ENCODE results near the gene BABAM2. TPM values are rescaled to one million over a fixed set of nuclear protein-coding genes. Genes with fewer than 3 reads are reported as not detected.

The BABAM2 gene
- total and polyA plus RNA-seq, 4 donors = 9.9 to 17.0 (median 13.9) TPM

DNA sequence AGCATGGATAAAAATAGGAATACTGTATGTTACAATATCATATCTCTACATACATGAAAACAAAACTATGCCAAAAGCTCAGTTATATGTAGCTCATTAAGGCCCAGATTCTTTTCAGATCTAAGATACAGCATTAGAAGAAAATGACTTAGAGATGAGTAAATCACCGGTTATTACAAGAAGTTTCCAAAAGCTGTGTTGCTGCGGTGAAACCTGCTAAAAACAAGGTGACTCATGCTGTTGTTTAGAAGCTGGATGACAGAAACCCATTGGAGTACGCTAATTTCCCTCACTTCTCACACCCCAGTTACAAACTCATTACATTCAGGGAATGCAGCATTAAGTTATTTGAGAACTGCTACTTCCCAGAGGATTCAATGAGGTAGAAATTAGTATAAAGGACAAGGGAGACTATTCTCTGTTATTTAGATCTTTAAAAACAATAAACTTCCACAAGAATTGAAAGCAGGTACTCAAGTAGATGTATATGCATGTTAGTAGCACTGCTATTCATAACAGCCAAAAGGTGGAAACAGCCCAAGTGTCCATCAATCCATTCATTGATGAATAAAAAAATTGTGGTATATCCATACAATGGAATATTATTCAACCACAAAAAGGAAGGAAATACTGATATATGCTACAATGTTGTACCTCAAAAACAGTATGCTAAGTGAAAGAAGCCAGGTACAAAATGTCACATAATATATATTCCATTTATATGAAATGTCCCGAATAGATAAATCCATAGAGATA, 32.9 kb upstream of the BABAM2 start:
- 94% methylated on average over 4 of the region's 4 CpGs for WGBS
- Histone ChIP-seq H3K27ac (ENCODE audit: low read depth in 1 of 2, low read length in 2 of 2) (no peak overlapping the region), H3K9me3 (ENCODE audit: control insufficient read depth in 4 of 4, low read length in 3 of 4) (peaks cover 0 to 4% (median 0%) of the 10 kb centered on the region in 4 donors), H3K36me3 (ENCODE audit: control insufficient read depth in 4 of 4, insufficient read depth in 3 of 4, low read depth in 1 of 4, low read length in 3 of 4) (peaks cover 0 to 4% (median 0%) of the 10 kb centered on the region in 4 donors), H3K4me3 (ENCODE audit: low read depth in 1 of 3, low read length in 3 of 3) (no peak overlapping the region), H3K27me3 (ENCODE audit: control insufficient read depth in 4 of 4, insufficient read depth in 4 of 4, low read length in 3 of 4) (no peaks in the 10 kb centered on the region), H3K4me1 (ENCODE audit: control insufficient read depth in 4 of 4, insufficient read depth in 4 of 4, low read length in 3 of 4) (peaks cover 0 to 6% (median 4%) of the 10 kb centered on the region in 4 donors), H3K9ac (ENCODE audit: low read depth in 1 of 2, low read length in 2 of 2) (no peak overlapping the region)
- TF ChIP-seq NR2F2 (IDR thresholded peaks at IDR 0.05) (no peak), GABPA (IDR thresholded peaks at IDR 0.05 in 1 of 2, conservative IDR thresholded peaks at IDR 0.05 in 1 of 2) (no peak), RAD21 (IDR thresholded peaks at IDR 0.05) (no peak), EGR1 (IDR thresholded peaks at IDR 0.05; ENCODE audit: low read depth in 2 of 2) (no peak), SP1 (IDR thresholded peaks at IDR 0.05) (no peak), HNF4A (conservative IDR thresholded peaks at IDR 0.05) (no peak), FOXA2 (IDR thresholded peaks at IDR 0.05) (no peak), FOXA1 (IDR thresholded peaks at IDR 0.05) (no peak), HNF4G (IDR thresholded peaks at IDR 0.05) (no peak)
- TF ChIP-seq, protein P1, sequence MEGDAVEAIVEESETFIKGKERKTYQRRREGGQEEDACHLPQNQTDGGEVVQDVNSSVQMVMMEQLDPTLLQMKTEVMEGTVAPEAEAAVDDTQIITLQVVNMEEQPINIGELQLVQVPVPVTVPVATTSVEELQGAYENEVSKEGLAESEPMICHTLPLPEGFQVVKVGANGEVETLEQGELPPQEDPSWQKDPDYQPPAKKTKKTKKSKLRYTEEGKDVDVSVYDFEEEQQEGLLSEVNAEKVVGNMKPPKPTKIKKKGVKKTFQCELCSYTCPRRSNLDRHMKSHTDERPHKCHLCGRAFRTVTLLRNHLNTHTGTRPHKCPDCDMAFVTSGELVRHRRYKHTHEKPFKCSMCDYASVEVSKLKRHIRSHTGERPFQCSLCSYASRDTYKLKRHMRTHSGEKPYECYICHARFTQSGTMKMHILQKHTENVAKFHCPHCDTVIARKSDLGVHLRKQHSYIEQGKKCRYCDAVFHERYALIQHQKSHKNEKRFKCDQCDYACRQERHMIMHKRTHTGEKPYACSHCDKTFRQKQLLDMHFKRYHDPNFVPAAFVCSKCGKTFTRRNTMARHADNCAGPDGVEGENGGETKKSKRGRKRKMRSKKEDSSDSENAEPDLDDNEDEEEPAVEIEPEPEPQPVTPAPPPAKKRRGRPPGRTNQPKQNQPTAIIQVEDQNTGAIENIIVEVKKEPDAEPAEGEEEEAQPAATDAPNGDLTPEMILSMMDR (IDR thresholded peaks at IDR 0.05; ENCODE audit: low read depth, low read length, missing input control) = no peak
- TF ChIP-seq, protein P2, sequence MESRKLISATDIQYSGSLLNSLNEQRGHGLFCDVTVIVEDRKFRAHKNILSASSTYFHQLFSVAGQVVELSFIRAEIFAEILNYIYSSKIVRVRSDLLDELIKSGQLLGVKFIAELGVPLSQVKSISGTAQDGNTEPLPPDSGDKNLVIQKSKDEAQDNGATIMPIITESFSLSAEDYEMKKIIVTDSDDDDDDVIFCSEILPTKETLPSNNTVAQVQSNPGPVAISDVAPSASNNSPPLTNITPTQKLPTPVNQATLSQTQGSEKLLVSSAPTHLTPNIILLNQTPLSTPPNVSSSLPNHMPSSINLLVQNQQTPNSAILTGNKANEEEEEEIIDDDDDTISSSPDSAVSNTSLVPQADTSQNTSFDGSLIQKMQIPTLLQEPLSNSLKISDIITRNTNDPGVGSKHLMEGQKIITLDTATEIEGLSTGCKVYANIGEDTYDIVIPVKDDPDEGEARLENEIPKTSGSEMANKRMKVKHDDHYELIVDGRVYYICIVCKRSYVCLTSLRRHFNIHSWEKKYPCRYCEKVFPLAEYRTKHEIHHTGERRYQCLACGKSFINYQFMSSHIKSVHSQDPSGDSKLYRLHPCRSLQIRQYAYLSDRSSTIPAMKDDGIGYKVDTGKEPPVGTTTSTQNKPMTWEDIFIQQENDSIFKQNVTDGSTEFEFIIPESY (IDR thresholded peaks at IDR 0.05) = no peak
- TF ChIP-seq, protein P3, sequence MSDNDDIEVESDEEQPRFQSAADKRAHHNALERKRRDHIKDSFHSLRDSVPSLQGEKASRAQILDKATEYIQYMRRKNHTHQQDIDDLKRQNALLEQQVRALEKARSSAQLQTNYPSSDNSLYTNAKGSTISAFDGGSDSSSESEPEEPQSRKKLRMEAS (IDR thresholded peaks at IDR 0.05) = no peak
- no peak for DNase-seq (ENCODE audit: low spot score)

DNA sequence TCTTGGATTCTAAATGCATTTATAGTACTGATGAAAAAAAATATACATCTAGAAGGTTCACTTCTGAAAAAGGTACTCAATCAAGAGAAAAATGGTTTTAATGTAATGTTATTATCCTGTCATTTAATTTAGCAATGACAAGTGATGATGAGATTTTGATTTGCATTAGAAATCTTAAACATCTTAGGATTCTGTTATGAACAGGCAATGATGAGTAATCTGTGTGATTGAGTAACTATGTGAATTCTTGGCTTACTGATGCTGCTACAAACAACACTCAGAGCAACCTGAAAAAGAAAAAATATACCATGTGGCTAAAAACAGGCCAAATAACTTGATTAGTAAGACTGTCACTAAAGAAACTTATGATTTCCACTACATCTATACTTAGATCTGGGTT, 30.4 kb upstream of the BABAM2 start:
- DNase-seq (ENCODE audit: low spot score) = no peak
- peaks cover 0 to 2% (median 0%) of the 10 kb centered on the region in 4 donors for H3K4me1 ChIP-seq (ENCODE audit: control insufficient read depth in 4 of 4, insufficient read depth in 4 of 4, low read length in 3 of 4)
- H3K4me3 ChIP-seq (ENCODE audit: low read depth in 1 of 3, low read length in 3 of 3) = no peak overlapping the region
- peaks cover 0 to 4% (median under 1%) of the 10 kb centered on the region in 4 donors for H3K36me3 ChIP-seq (ENCODE audit: control insufficient read depth in 4 of 4, insufficient read depth in 3 of 4, low read depth in 1 of 4, low read length in 3 of 4)
- H3K27ac ChIP-seq (ENCODE audit: low read depth in 1 of 2, low read length in 2 of 2) = no peak overlapping the region
- H3K9ac ChIP-seq (ENCODE audit: low read depth in 1 of 2, low read length in 2 of 2) = no peak overlapping the region
- H3K27me3 ChIP-seq (ENCODE audit: control insufficient read depth in 4 of 4, insufficient read depth in 4 of 4, low read length in 3 of 4) = no peaks in the 10 kb centered on the region
- H3K9me3 ChIP-seq (ENCODE audit: control insufficient read depth in 4 of 4, low read length in 3 of 4) = peaks cover 0 to 4% (median 0%) of the 10 kb centered on the region in 4 donors
- no peak for TF ChIP-seq NR2F2 (IDR thresholded peaks at IDR 0.05)
- TF ChIP-seq FOXA1 (IDR thresholded peaks at IDR 0.05) = no peak
- TF ChIP-seq EGR1 (IDR thresholded peaks at IDR 0.05; ENCODE audit: low read depth in 2 of 2) = no peak
- TF ChIP-seq, protein P4, sequence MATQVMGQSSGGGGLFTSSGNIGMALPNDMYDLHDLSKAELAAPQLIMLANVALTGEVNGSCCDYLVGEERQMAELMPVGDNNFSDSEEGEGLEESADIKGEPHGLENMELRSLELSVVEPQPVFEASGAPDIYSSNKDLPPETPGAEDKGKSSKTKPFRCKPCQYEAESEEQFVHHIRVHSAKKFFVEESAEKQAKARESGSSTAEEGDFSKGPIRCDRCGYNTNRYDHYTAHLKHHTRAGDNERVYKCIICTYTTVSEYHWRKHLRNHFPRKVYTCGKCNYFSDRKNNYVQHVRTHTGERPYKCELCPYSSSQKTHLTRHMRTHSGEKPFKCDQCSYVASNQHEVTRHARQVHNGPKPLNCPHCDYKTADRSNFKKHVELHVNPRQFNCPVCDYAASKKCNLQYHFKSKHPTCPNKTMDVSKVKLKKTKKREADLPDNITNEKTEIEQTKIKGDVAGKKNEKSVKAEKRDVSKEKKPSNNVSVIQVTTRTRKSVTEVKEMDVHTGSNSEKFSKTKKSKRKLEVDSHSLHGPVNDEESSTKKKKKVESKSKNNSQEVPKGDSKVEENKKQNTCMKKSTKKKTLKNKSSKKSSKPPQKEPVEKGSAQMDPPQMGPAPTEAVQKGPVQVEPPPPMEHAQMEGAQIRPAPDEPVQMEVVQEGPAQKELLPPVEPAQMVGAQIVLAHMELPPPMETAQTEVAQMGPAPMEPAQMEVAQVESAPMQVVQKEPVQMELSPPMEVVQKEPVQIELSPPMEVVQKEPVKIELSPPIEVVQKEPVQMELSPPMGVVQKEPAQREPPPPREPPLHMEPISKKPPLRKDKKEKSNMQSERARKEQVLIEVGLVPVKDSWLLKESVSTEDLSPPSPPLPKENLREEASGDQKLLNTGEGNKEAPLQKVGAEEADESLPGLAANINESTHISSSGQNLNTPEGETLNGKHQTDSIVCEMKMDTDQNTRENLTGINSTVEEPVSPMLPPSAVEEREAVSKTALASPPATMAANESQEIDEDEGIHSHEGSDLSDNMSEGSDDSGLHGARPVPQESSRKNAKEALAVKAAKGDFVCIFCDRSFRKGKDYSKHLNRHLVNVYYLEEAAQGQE (IDR thresholded peaks at IDR 0.05) = no peak
- no peak for TF ChIP-seq GABPA (IDR thresholded peaks at IDR 0.05 in 1 of 2, conservative IDR thresholded peaks at IDR 0.05 in 1 of 2)
- no peak for TF ChIP-seq YY1 (IDR thresholded peaks at IDR 0.05)
- TF ChIP-seq, protein P1 (IDR thresholded peaks at IDR 0.05; ENCODE audit: low read depth, low read length, missing input control) = no peak
- no peak for TF ChIP-seq RXRA (IDR thresholded peaks at IDR 0.05)
- no peak for TF ChIP-seq JUND (IDR thresholded peaks at IDR 0.05)
- TF ChIP-seq, protein P5, sequence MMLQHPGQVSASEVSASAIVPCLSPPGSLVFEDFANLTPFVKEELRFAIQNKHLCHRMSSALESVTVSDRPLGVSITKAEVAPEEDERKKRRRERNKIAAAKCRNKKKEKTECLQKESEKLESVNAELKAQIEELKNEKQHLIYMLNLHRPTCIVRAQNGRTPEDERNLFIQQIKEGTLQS (IDR thresholded peaks at IDR 0.05) = no peak
- TF ChIP-seq HNF4A (conservative IDR thresholded peaks at IDR 0.05) = no peak
- TF ChIP-seq HNF4G (IDR thresholded peaks at IDR 0.05) = no peak
- TF ChIP-seq SP1 (IDR thresholded peaks at IDR 0.05) = no peak
- TF ChIP-seq, protein P3 (IDR thresholded peaks at IDR 0.05) = no peak

All from liver (tissue), 9 donors.